A673 (cell line): ENCODE results near the gene EXD2. TPM values are rescaled to one million over a fixed set of nuclear protein-coding genes. Genes with fewer than 3 reads are reported as not detected.

Experiments used
- BruUV-seq: library from RNA; stranded (reverse); fragments of 400-500 nt; replicated peaks from 2 replicates; lab custom pipeline; 2021; lab: Mats Ljungman, UMichigan
- CTCF ChIA-PET: fragments of 300-600 bp; sonication (Branson Sonifier 250); formaldehyde crosslinking; loops from one replicate; lab custom pipeline; 2022; ENCODE audit warnings: antibody characterized with exemption; lab: Charles Lee
- POLR2A ChIA-PET: fragments of 300-600 bp; sonication (Branson Sonifier 250); formaldehyde crosslinking; loops from one replicate; lab custom pipeline; 2022; ENCODE audit warnings: antibody characterized with exemption; ENCODE audit not compliant: low non-redundant PET; lab: Charles Lee
- DNase-seq: peaks from one replicate; pipeline ENCODE4 v3.0.0-alpha.2; 2015; ENCODE audit warnings: low spot score
- H3K27ac ChIP-seq: fragments of 200-600 bp; sonication (generic); 2 replicates; pipeline ENCODE4 v1.5.1; 2016; ENCODE audit warnings: mixed run types, low read depth, mild to moderate bottlenecking, mixed read lengths, antibody characterized with exemption, low read length; ENCODE audit not compliant: poor library complexity, severe bottlenecking
- H3K27me3 ChIP-seq: fragments of 200-600 bp; sonication (generic); replicated peaks from 2 replicates; pipeline ENCODE4 v1.6.1; 2017; ENCODE audit warnings: mixed run types, low read depth, mild to moderate bottlenecking, mixed read lengths, antibody characterized with exemption, low read length; ENCODE audit not compliant: insufficient read depth, poor library complexity
- H3K36me3 ChIP-seq: fragments of 200-600 bp; sonication (generic); 2 replicates; pipeline ENCODE4 v1.6.1; 2016; ENCODE audit warnings: mixed run types, mild to moderate bottlenecking, mixed read lengths, antibody characterized with exemption, low read length; ENCODE audit not compliant: insufficient read depth, poor library complexity, severe bottlenecking
- H3K4me1 ChIP-seq: fragments of 200-600 bp; sonication (generic); 2 replicates; pipeline ENCODE4 v1.6.1; 2017; ENCODE audit warnings: mixed run types, mild to moderate bottlenecking, mixed read lengths, antibody characterized with exemption, low read length; ENCODE audit not compliant: insufficient read depth, poor library complexity, severe bottlenecking
- H3K4me3 ChIP-seq: fragments of 200-600 bp; sonication (generic); 2 replicates; pipeline ENCODE4 v1.5.1; 2016; ENCODE audit warnings: low read depth, mixed run types, mild to moderate bottlenecking, mixed read lengths, low read length; ENCODE audit not compliant: poor library complexity, severe bottlenecking
- H3K9me3 ChIP-seq: fragments of 200-600 bp; sonication (generic); 2 replicates; pipeline ENCODE4 v1.6.1; 2016; ENCODE audit warnings: mixed run types, low read depth, mild to moderate bottlenecking, mixed read lengths, antibody characterized with exemption, low read length; ENCODE audit not compliant: poor library complexity, severe bottlenecking
- EZH2 ChIP-seq: fragments of 200-600 bp; sonication (generic); IDR thresholded peaks from 2 replicates; pipeline ENCODE4 v1.6.1; 2017; ENCODE audit warnings: borderline replicate concordance, low read depth, mild to moderate bottlenecking, mixed read lengths, antibody characterized with exemption, low read length; ENCODE audit not compliant: poor library complexity, severe bottlenecking
- intact Hi-C: fragments of 100-400 bp; cut with micrococcal nuclease; formaldehyde crosslinking; loops from one replicate; pipeline ENCODE4 v1.10.0; 2022; ENCODE audit not compliant: unreplicated experiment
- total RNA-seq: library from RNA; stranded (reverse); gene quantifications from 2 replicates; pipeline ENCODE4 v1.2.3, GENCODE V29; 2021
- TF ChIP-seq, protein P1 (sequence below): fragments of 300-800, 200-600 bp; sonication (generic); conservative IDR thresholded peaks from 2 replicates; pipeline ENCODE4 v1.5.1; 2017; ENCODE audit warnings: low read depth, mild to moderate bottlenecking, antibody characterized with exemption, low read length, moderate library complexity, mixed read lengths

The EXD2 gene
- total RNA-seq, 1 experiment from 2014 or later = 8.1 TPM

DNA sequence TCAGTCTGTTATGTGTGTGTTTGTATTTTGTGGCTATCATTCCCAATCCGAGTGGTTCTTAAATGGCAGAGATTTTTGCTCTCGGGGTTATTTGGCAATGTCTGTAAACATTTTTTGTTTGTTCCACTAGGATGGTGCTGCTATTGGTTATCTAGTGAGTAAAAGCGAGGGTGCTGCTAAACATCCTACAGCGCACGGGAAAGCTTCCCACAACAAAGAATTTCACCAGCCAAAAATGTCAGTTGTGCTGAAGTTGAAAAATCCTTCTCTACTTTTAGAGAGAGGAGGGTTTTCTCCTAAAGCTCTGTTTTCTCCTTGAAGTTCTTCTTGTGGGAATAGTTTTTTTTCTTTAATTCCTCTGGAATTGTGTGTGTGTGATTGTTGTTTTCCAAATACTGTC is 2.4 kb downstream of the EXD2 start:
- ChIA-PET POLR2A (interaction anchor here (0.7 kb wide), 1 partner anchor 202 kb away, joined by 3 read pairs; no protein-coding TSS in a partner anchor), CTCF (no interaction called here)
- no peak overlapping the region for H3K27ac ChIP-seq
- no TSS peak for BruUV-seq
- H3K9me3 ChIP-seq = no peaks in the 10 kb centered on the region
- no peak overlapping the region for H3K4me3 ChIP-seq
- intact Hi-C loops = no loop called here
- H3K27me3 ChIP-seq = peaks cover 25% of the 10 kb centered on the region
- peaks cover 21% of the 10 kb centered on the region for H3K4me1 ChIP-seq
- no peak for DNase-seq
- no peaks in the 10 kb centered on the region for H3K36me3 ChIP-seq
- TF ChIP-seq, protein P1, sequence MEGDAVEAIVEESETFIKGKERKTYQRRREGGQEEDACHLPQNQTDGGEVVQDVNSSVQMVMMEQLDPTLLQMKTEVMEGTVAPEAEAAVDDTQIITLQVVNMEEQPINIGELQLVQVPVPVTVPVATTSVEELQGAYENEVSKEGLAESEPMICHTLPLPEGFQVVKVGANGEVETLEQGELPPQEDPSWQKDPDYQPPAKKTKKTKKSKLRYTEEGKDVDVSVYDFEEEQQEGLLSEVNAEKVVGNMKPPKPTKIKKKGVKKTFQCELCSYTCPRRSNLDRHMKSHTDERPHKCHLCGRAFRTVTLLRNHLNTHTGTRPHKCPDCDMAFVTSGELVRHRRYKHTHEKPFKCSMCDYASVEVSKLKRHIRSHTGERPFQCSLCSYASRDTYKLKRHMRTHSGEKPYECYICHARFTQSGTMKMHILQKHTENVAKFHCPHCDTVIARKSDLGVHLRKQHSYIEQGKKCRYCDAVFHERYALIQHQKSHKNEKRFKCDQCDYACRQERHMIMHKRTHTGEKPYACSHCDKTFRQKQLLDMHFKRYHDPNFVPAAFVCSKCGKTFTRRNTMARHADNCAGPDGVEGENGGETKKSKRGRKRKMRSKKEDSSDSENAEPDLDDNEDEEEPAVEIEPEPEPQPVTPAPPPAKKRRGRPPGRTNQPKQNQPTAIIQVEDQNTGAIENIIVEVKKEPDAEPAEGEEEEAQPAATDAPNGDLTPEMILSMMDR = no peak
- TF ChIP-seq EZH2 = no peak

DNA sequence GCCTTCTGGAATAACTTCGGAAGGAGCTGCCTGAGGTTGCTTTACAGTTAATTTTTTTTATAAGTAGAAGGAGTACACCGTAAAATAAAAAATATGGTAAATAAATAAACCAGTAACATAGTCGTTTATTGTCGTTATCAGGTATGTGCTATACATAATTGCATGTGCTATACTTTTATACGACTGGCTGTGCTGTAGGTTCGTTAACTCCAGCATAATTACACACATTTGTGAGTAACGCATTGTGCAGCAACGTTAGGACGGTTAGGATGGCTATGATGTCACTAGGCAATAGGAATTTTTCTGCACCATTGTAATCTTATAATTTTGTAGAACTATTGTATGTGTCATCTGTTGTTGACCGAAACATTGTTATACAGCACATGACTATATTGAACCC is 8.5 kb downstream of the EXD2 start:
- H3K36me3 ChIP-seq = no peaks in the 10 kb centered on the region
- H3K27ac ChIP-seq = no peak overlapping the region
- no TSS peak for BruUV-seq
- intact Hi-C loops = no loop called here
- no peaks in the 10 kb centered on the region for H3K4me1 ChIP-seq
- no peak overlapping the region for H3K4me3 ChIP-seq
- ChIA-PET CTCF (no interaction called here), POLR2A (no interaction called here)
- no peaks in the 10 kb centered on the region for H3K27me3 ChIP-seq
- TF ChIP-seq, protein P1 = no peak
- TF ChIP-seq EZH2 = no peak
- no peaks in the 10 kb centered on the region for H3K9me3 ChIP-seq
- no peak for DNase-seq

DNA sequence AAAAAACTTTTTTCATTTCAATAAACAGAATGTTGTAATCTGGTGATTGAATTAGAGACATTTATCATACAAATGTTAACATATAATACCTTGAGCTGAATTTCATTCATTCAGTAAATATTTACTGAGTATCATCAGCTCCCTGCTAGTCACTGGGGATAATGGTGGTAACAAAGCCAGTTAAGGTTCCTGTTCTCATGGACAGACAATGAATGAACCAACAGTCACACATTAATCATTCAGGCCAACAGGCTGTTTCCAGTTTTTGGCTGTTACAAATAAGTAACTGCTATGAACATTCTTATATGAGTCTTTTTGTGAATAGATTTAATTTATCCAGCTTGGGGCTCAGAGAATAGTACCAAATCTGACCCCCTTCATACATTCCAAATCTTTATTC is 13.5 kb downstream of the EXD2 start:
- H3K36me3 ChIP-seq = no peaks in the 10 kb centered on the region
- no peak for DNase-seq
- BruUV-seq = no TSS peak
- intact Hi-C loops = no loop called here
- ChIA-PET POLR2A (no interaction called here), CTCF (no interaction called here)
- no peaks in the 10 kb centered on the region for H3K9me3 ChIP-seq
- TF ChIP-seq, protein P1 = no peak
- no peak for TF ChIP-seq EZH2
- H3K4me3 ChIP-seq = no peak overlapping the region
- no peaks in the 10 kb centered on the region for H3K27me3 ChIP-seq
- H3K27ac ChIP-seq = no peak overlapping the region
- H3K4me1 ChIP-seq = peaks cover 15% of the 10 kb centered on the region
